B cell (primary cell): ENCODE measurements around the gene GNG3. TPM values are rescaled to one million over a fixed set of nuclear protein-coding genes. Genes with fewer than 3 reads are reported as not detected.
"Not testable (repeated sequence)": the region's sequence is repeated elsewhere in the genome, so short reads cannot be mapped to it uniquely, and the experiment has no call there.

Experiments
- ATAC-seq: fragments of 200-7000 bp; cut with Tn5 transposase; one replicate; pipeline ENCODE4 v1.10.0; 2021; ENCODE audit warnings: low read depth, mild to moderate bottlenecking, moderate number of reproducible peaks, moderate library complexity
- CTCF ChIA-PET: fragments of 350-600 bp; sonication (Branson Sonifier 250); formaldehyde crosslinking; loops from one replicate; lab custom pipeline; 2021; ENCODE audit warnings: antibody characterized with exemption, inconsistent platforms; lab: Charles Lee
- POLR2A ChIA-PET: fragments of 350-600 bp; sonication (Branson Sonifier 250); formaldehyde crosslinking; loops from one replicate; lab custom pipeline; 2021; ENCODE audit warnings: antibody characterized with exemption; lab: Charles Lee
- DNase-seq: peaks from one replicate; pipeline ENCODE4 v3.0.0; 2013
- H2AFZ ChIP-seq: 2 replicates; pipeline ENCODE4 v1.6.1; 2012; ENCODE audit warnings: mild to moderate bottlenecking, low read depth, low read length; ENCODE audit not compliant: insufficient read depth, poor library complexity, severe bottlenecking
- H3K27ac ChIP-seq, 2 donors: 1 replicate in 1 of 2; 2 replicates in 1 of 2; pipeline ENCODE4 v1.5.1; 2012 to 2013; ENCODE audit warnings: low read length in 2 of 2, mild to moderate bottlenecking in 2 of 2, moderate library complexity in 1 of 2
- H3K27me3 ChIP-seq, 4 experiments: fragments of 200-600 bp in 1 of 4; sonication (generic) in 1 of 4; replicated peaks in 1 of 4; 1 replicate in 2 of 4; 2 replicates in 2 of 4; pipeline versions ENCODE4 v1.6.1 to v1.7.0; 2013 to 2016; ENCODE audit warnings: low read length in 3 of 4, mild to moderate bottlenecking in 2 of 4, mixed read lengths in 1 of 4, moderate library complexity in 1 of 4; ENCODE audit not compliant: insufficient read depth in 4 of 4, control insufficient read depth in 3 of 4; ENCODE audit errors: control extremely low read depth in 1 of 4
- H3K36me3 ChIP-seq, 2 experiments: replicated peaks in 1 of 2; 1 replicate in 1 of 2; 2 replicates in 1 of 2; pipeline versions ENCODE4 v1.6.1 to v1.7.1; 2013; ENCODE audit warnings: low read length in 1 of 2; ENCODE audit not compliant: insufficient read depth in 2 of 2, control insufficient read depth in 1 of 2; ENCODE audit errors: control extremely low read depth in 1 of 2, extremely low read depth in 1 of 2
- H3K4me1 ChIP-seq, 2 donors: fragments of 200-600 bp in 1 of 2; sonication (generic) in 1 of 2; 1 replicate in 1 of 2; 2 replicates in 1 of 2; pipeline versions ENCODE4 v1.5.1 to v1.6.1; 2013 to 2017; ENCODE audit warnings: low read length in 2 of 2; ENCODE audit not compliant: control insufficient read depth in 2 of 2, insufficient read depth in 2 of 2
- H3K4me2 ChIP-seq: replicated peaks from 2 replicates; pipeline ENCODE3; 2012; ENCODE audit warnings: mild to moderate bottlenecking, low read depth, low read length; ENCODE audit not compliant: poor library complexity, severe bottlenecking
- H3K4me3 ChIP-seq, 5 experiments: fragments of 200-600 bp in 1 of 5; sonication (generic) in 1 of 5; 1 replicate in 3 of 5; 2 replicates in 2 of 5; pipeline versions ENCODE4 v1.5.1 to v1.7.0; 2011 to 2016; ENCODE audit warnings: low read length in 4 of 5, mild to moderate bottlenecking in 4 of 5, low read depth in 2 of 5, control low read depth in 1 of 5, moderate library complexity in 1 of 5; ENCODE audit not compliant: insufficient read depth in 1 of 5; ENCODE audit errors: control extremely low read depth in 1 of 5, extremely low read depth in 1 of 5
- H3K79me2 ChIP-seq: fragments of 200-600 bp; sonication (generic); one replicate; pipeline ENCODE4 v1.6.0; 2016; ENCODE audit warnings: low read length; ENCODE audit not compliant: control insufficient read depth, insufficient read depth
- H3K9ac ChIP-seq: fragments of 200-600 bp; sonication (generic); 2 replicates; pipeline ENCODE4 v1.6.1; 2017; ENCODE audit warnings: mild to moderate bottlenecking, low read length, moderate library complexity
- H3K9me3 ChIP-seq, 3 donors: one replicate each; pipeline versions ENCODE4 v1.6.1 to v1.7.1; 2013; ENCODE audit warnings: low read length in 2 of 3; ENCODE audit not compliant: control insufficient read depth in 2 of 3, insufficient read depth in 1 of 3; ENCODE audit errors: control extremely low read depth in 1 of 3
- H4K20me1 ChIP-seq: 2 replicates; pipeline ENCODE4 v1.6.0; 2012; ENCODE audit warnings: mild to moderate bottlenecking, low read length; ENCODE audit not compliant: insufficient read depth, control insufficient read depth, poor library complexity, severe bottlenecking
- H3K27ac Mint-ChIP-seq: one replicate; pipeline ENCODE4 v1.8.0; 2021; ENCODE audit warnings: mixed read lengths
- H3K27me3 Mint-ChIP-seq: one replicate; pipeline ENCODE4 v1.8.0; 2021; ENCODE audit warnings: mixed read lengths
- H3K4me1 Mint-ChIP-seq: one replicate; pipeline ENCODE4 v1.8.0; 2021; ENCODE audit warnings: mixed read lengths
- H3K4me3 Mint-ChIP-seq: one replicate; pipeline ENCODE4 v1.8.0; 2021; ENCODE audit warnings: mixed read lengths
- H3K9me3 Mint-ChIP-seq: one replicate; pipeline ENCODE4 v1.8.0; 2022; ENCODE audit warnings: mixed read lengths; ENCODE audit not compliant: insufficient read depth
- CTCF ChIP-seq: fragments of 200-600 bp; IDR thresholded peaks from one replicate; pipeline ENCODE4 v1.8.0; 2022; ENCODE audit warnings: antibody characterized with exemption, mild to moderate bottlenecking
- EZH2 ChIP-seq: IDR thresholded peaks from 2 replicates; pipeline ENCODE4 v1.6.1; 2012; ENCODE audit warnings: borderline replicate concordance, low read depth, mild to moderate bottlenecking, moderate library complexity, low read length; ENCODE audit not compliant: insufficient read depth, poor library complexity, severe bottlenecking
- WGBS: methylation state at CpG from one replicate; pipeline ENCODE4 v1.1.5; 2013; ENCODE audit warnings: missing lambda C conversion rate; ENCODE audit not compliant: insufficient coverage; 5-methylcytosine and 5-hydroxymethylcytosine counted together
- intact Hi-C: fragments of 100-400 bp; cut with micrococcal nuclease; formaldehyde crosslinking; loops from one replicate; pipeline ENCODE4 v1.10.0; 2022
- polyA plus RNA-seq: library from polyadenylated mRNA; depleted of rRNA; stranded (reverse); fragments of >200 nt; gene quantifications from 2 replicates; pipeline ENCODE4 v1.2.3, GENCODE V29; 2012
- total RNA-seq, 2 donors: library from RNA; stranded (reverse); fragments of 120-200 nt in 1 of 2; gene quantifications; 1 replicate in 1 of 2; 2 replicates in 1 of 2; pipeline versions ENCODE4 v1.2.3 to v1.2.4, GENCODE V29; 2013 to 2022

GNG3 gene
- total and polyA plus RNA-seq, 2 donors (not counting 1 experiment from before 2014, with no cell fraction given) = 2.1 to 5.5 TPM

DNA sequence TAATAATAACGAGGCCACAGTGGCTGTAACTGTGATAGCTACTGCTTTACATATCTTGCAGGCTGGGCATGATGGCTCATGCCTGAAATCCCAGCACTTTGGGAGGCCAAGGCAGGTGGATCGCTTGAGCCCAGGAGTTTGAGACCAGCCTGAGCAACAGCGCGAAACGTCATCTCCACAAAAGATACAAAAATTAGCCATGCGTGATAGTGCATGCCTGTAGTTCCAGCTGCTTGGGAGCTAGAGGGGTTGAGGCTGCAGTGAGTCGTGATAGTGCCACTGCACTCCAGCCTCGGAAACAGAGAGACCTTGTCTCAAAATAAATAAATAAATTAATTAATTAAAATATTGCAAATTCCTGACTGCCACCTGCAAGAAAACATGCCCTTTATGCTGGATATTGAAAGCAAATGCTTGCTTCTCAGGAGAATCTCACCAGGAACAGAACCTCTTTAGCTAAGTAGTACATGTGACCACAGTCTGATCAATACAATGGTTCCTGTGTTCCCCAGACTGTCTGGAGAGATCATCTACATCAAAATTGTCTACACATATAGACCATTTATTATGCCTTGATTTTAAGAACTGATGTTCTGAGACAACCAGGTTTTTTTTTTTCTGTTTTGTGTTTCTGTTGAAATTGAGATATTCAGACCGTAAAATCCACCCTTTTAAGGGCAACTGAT is 40.1 kb downstream of the GNG3 start:
- no peak overlapping the region for H3K4me3 ChIP-seq
- CTCF ChIA-PET = interaction anchor here (0.8 to 1.1 kb wide), 4 partner anchors 11 to 158 kb away, joined by 3 to 5 read pairs (median 3); partner anchors contain the start of gene STX5
- WGBS = 92% methylated on average over 6 of the region's 9 CpGs

DNA sequence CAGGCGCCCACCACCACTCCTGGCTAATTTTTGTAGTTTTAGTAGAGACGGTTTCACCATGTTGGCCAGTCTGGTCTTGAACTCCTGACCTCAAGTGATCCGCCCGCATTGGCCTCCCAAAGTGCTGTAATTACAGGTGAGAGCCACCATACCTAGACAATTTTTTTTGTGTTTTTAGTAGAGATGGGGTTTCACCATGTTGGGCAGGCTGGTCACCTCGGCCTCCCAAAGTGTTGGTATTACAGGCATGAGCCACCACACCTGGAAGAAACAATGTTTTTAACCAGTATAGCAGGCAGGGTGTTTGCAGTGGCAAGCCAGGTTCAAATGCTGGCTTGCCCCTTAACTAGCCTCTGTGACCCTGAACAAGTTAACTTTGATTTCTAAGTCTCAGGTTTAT is 42.5 kb downstream of the GNG3 start:
- H3K27ac ChIP-seq, H3K9ac ChIP-seq, H3K9me3 ChIP-seq, ATAC-seq, intact Hi-C loops, H3K27ac Mint-ChIP-seq, H3K4me3 ChIP-seq, H3K4me3 Mint-ChIP-seq, H2AFZ ChIP-seq, DNase-seq, H3K9me3 Mint-ChIP-seq, H4K20me1 ChIP-seq, H3K27me3 ChIP-seq, POLR2A ChIA-PET, H3K4me2 ChIP-seq, H3K27me3 Mint-ChIP-seq: not testable (repeated sequence)
- peaks cover 28% of the 10 kb centered on the region for H3K4me1 Mint-ChIP-seq
- WGBS = 100% methylated on average over 1 of the region's 5 CpGs
- Histone ChIP-seq H3K4me1 (peaks cover 7 to 21% of the 10 kb centered on the region in 2 donors), H3K79me2 (peaks cover 40% of the 10 kb centered on the region), H3K36me3 (peaks cover 0 to 19% of the 10 kb centered on the region in 2 experiments)
- CTCF ChIA-PET = interaction anchor here (1.5 to 1.6 kb wide), 2 partner anchors 15 to 37 kb away, joined by 3 read pairs; partner anchors contain the start of gene TMEM179B

More for the DNA sequence above, 40.1 kb downstream of the GNG3 start:
- TF ChIP-seq CTCF (no peak), EZH2 (no peak)
- Histone ChIP-seq H3K9me3 (no peaks in the 10 kb centered on the region), H4K20me1 (peaks cover 6% of the 10 kb centered on the region), H3K9ac (no peak overlapping the region), H3K4me1 (peaks cover 0 to 4% of the 10 kb centered on the region in 2 donors), H2AFZ (no peak overlapping the region), H3K4me2 (no peak overlapping the region), H3K79me2 (peaks cover 26% of the 10 kb centered on the region), H3K27ac (no peak overlapping the region), H3K36me3 (peaks cover 0 to 16% of the 10 kb centered on the region in 2 experiments), H3K27me3 (no peaks in the 10 kb centered on the region)
- Mint-ChIP-seq H3K27ac (no peak overlapping the region), H3K27me3 (no peaks in the 10 kb centered on the region), H3K4me3 (no peak overlapping the region), H3K9me3 (no peaks in the 10 kb centered on the region), H3K4me1 (peaks cover 12% of the 10 kb centered on the region)
- ATAC-seq (no peak), DNase-seq (no peak)
- POLR2A ChIA-PET = interaction anchor here (0.6 kb wide), 1 partner anchor 103 kb away, joined by 3 read pairs; no protein-coding TSS in a partner anchor
- intact Hi-C loops = no loop called here
